Ovary (tissue), 3 donors: ENCODE results near the gene EIF4G3.
"Not testable (repeated sequence)": the region's sequence is repeated elsewhere in the genome, so short reads cannot be mapped to it uniquely, and the experiment has no call there.

ENCODE experiments used
- CTCF ChIP-seq, 3 donors: fragments of 450-650 bp in 2 of 3; fragments of 200-600 bp in 1 of 3; IDR thresholded peaks; one replicate each; pipeline versions ENCODE4 v1.5.1 to v1.8.0; 2016 to 2022; ENCODE audit warnings: antibody characterized with exemption in 3 of 3, mild to moderate bottlenecking in 1 of 3
- EP300 ChIP-seq: sonication (generic); formaldehyde crosslinking; IDR thresholded peaks from one replicate; pipeline ENCODE4 v1.6.1; 2017; ENCODE audit warnings: antibody characterized with exemption
- donor health status: DM: no; HTN: no; CAD: no.

GRCh38 chr1:21201238-21201637 lies 24.5 kb upstream of the EIF4G3 start:
- not testable (repeated sequence) for TF ChIP-seq CTCF (IDR thresholded peaks at IDR 0.05); EP300
